ENCODE results near the gene ATXN3. TPM values are rescaled to one million over a fixed set of nuclear protein-coding genes. Genes with fewer than 3 reads are reported as not detected.
A peak's percentile ranks its signal among the peaks of the same experiment; 100 is the strongest.

ATXN3 gene
- total and polyA plus RNA-seq, 2 of the 13 experiments (the other 11 are each of a cell fraction or from before 2014, with no cell fraction given): 14.9 to 17.3 TPM

GRCh38 chr14:92039719-92040430, 66.5 kb downstream of the ATXN3 start, which contains the start of gene TRIP11 (continued):
- peak; percentile 71; the same call in 1 of the 2 replicates for TF ChIP-seq MEIS2 (CRISPR knock-in tag; IDR thresholded peaks at IDR 0.05)
- TF ChIP-seq RBAK (CRISPR knock-in tag; IDR thresholded peaks at IDR 0.05): peak; percentile 65; the same call in 1 of the 2 replicates
- TF ChIP-seq ZNF282 (IDR thresholded peaks at IDR 0.05; ENCODE audit: partially characterized antibody): no peak
- no peak for TF ChIP-seq ZNF7 (CRISPR knock-in tag; IDR thresholded peaks at IDR 0.05)
- TF ChIP-seq ARID3A (IDR thresholded peaks at IDR 0.05; ENCODE audit: low read depth, low read length): no peak
- 0 out of 2 replicates have a peak, but pooled peaks have one; percentile 15 for TF ChIP-seq CHD2 (IDR thresholded peaks at IDR 0.05; ENCODE audit: low read depth, low read length)
- peak; percentile 88 for TF ChIP-seq MED8 (CRISPR knock-in tag; IDR thresholded peaks at IDR 0.05; ENCODE audit: insufficient replicate concordance)
- 0 out of 2 replicates have a peak, but pooled peaks have one; percentile 63 for TF ChIP-seq SIN3A (IDR thresholded peaks at IDR 0.05; ENCODE audit: borderline replicate concordance, low read depth, low read length)
- peak; percentile 93; the same call in 1 of the 2 replicates for TF ChIP-seq THAP9 (CRISPR knock-in tag; IDR thresholded peaks at IDR 0.05; ENCODE audit: borderline replicate concordance)
- 0 out of 2 replicates have a peak, but pooled peaks have one; percentile 29 for TF ChIP-seq GTF3A (CRISPR knock-in tag; conservative IDR thresholded peaks at IDR 0.05)
- TF ChIP-seq ZFP82 (CRISPR knock-in tag; IDR thresholded peaks at IDR 0.05; ENCODE audit: borderline replicate concordance): peak; percentile 72; the same call in 1 of the 2 replicates
- peak; percentile 88 for TF ChIP-seq ZNF343 (CRISPR knock-in tag; IDR thresholded peaks at IDR 0.05)
- TF ChIP-seq CBX5 (CRISPR knock-in tag; IDR thresholded peaks at IDR 0.05; ENCODE audit: borderline replicate concordance): peak; percentile 82; the same call in 1 of the 2 replicates
- TF ChIP-seq ZNF350 (CRISPR knock-in tag; IDR thresholded peaks at IDR 0.05; ENCODE audit: borderline replicate concordance, low read depth): peak; percentile 94
- TF ChIP-seq FOXK1 (CRISPR knock-in tag; IDR thresholded peaks at IDR 0.05; ENCODE audit: borderline replicate concordance, low read depth): peak; percentile 76; the same call in 1 of the 2 replicates
- peak; percentile 83 for TF ChIP-seq CREB1 (IDR thresholded peaks at IDR 0.05)
- peak; percentile 83 for TF ChIP-seq CREB1 (CRISPR knock-in tag; IDR thresholded peaks at IDR 0.05)
- peak; percentile 66 for TF ChIP-seq MTF1 (CRISPR knock-in tag; IDR thresholded peaks at IDR 0.05)
- peak; percentile 61; the same call in 1 of the 2 replicates for TF ChIP-seq ZNF503 (CRISPR knock-in tag; IDR thresholded peaks at IDR 0.05)
- TF ChIP-seq RELA (CRISPR knock-in tag; IDR thresholded peaks at IDR 0.05): 0 out of 2 replicates have a peak, but pooled peaks have one; percentile 63
- TF ChIP-seq ATF1 (CRISPR knock-in tag; IDR thresholded peaks at IDR 0.05): peak; percentile 57; the same call in 1 of the 2 replicates

All from HepG2 (cell line).